ENCODE data around the gene SPTBN1.

- TF ChIP-seq, protein P1, sequence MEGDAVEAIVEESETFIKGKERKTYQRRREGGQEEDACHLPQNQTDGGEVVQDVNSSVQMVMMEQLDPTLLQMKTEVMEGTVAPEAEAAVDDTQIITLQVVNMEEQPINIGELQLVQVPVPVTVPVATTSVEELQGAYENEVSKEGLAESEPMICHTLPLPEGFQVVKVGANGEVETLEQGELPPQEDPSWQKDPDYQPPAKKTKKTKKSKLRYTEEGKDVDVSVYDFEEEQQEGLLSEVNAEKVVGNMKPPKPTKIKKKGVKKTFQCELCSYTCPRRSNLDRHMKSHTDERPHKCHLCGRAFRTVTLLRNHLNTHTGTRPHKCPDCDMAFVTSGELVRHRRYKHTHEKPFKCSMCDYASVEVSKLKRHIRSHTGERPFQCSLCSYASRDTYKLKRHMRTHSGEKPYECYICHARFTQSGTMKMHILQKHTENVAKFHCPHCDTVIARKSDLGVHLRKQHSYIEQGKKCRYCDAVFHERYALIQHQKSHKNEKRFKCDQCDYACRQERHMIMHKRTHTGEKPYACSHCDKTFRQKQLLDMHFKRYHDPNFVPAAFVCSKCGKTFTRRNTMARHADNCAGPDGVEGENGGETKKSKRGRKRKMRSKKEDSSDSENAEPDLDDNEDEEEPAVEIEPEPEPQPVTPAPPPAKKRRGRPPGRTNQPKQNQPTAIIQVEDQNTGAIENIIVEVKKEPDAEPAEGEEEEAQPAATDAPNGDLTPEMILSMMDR (conservative IDR thresholded peaks at IDR 0.05; ENCODE audit: low read length), result no peak
- TF ChIP-seq EZH2phosphoT487 (IDR thresholded peaks at IDR 0.05; ENCODE audit: borderline replicate concordance, low read depth, low read length), result no peak
Observed at GRCh38 chr2:54559593-54560145, 103.5 kb downstream of the SPTBN1 start.

All from OCI-LY7 (cell line).